ENCODE measurements around the gene TEX19. TPM values are rescaled to one million over a fixed set of nuclear protein-coding genes. Genes with fewer than 3 reads are reported as not detected.
"Not testable (repeated sequence)": the region's sequence is repeated elsewhere in the genome, so short reads cannot be mapped to it uniquely, and the experiment has no call there.

Gene TEX19
- total and polyA plus RNA-seq, 2 experiments from 2014 or later, result 0.51 TPM; not detected in 1

DNA sequence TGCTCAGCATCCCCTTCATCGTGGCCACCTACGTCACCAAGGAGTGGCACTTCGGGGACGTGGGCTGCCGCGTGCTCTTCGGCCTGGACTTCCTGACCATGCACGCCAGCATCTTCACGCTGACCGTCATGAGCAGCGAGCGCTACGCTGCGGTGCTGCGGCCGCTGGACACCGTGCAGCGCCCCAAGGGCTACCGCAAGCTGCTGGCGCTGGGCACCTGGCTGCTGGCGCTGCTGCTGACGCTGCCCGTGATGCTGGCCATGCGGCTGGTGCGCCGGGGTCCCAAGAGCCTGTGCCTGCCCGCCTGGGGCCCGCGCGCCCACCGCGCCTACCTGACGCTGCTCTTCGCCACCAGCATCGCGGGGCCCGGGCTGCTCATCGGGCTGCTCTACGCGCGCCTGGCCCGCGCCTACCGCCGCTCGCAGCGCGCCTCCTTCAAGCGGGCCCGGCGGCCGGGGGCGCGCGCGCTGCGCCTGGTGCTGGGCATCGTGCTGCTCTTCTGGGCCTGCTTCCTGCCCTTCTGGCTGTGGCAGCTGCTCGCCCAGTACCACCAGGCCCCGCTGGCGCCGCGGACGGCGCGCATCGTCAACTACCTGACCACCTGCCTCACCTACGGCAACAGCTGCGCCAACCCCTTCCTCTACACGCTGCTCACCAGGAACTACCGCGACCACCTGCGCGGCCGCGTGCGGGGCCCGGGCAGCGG is 15.7 kb downstream of the TEX19 start:
- H3K4me3 ChIP-seq, result no peak overlapping the region
- no peaks in the 10 kb centered on the region for H3K36me3 ChIP-seq
- peaks cover 11% of the 10 kb centered on the region for H3K4me1 ChIP-seq (ENCODE audit: low read depth)
- H3K9me3 ChIP-seq (ENCODE audit: low read depth), result no peaks in the 10 kb centered on the region
- no peak overlapping the region for H3K27ac ChIP-seq
- peaks cover 27% of the 10 kb centered on the region for H3K27me3 ChIP-seq
- no peak for DNase-seq (ENCODE audit: low read depth in 1 of 2, low spot score in 1 of 2)
- TF ChIP-seq, protein P1, sequence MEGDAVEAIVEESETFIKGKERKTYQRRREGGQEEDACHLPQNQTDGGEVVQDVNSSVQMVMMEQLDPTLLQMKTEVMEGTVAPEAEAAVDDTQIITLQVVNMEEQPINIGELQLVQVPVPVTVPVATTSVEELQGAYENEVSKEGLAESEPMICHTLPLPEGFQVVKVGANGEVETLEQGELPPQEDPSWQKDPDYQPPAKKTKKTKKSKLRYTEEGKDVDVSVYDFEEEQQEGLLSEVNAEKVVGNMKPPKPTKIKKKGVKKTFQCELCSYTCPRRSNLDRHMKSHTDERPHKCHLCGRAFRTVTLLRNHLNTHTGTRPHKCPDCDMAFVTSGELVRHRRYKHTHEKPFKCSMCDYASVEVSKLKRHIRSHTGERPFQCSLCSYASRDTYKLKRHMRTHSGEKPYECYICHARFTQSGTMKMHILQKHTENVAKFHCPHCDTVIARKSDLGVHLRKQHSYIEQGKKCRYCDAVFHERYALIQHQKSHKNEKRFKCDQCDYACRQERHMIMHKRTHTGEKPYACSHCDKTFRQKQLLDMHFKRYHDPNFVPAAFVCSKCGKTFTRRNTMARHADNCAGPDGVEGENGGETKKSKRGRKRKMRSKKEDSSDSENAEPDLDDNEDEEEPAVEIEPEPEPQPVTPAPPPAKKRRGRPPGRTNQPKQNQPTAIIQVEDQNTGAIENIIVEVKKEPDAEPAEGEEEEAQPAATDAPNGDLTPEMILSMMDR (IDR thresholded peaks at IDR 0.05; ENCODE audit: low read depth, low read length), result no peak

DNA sequence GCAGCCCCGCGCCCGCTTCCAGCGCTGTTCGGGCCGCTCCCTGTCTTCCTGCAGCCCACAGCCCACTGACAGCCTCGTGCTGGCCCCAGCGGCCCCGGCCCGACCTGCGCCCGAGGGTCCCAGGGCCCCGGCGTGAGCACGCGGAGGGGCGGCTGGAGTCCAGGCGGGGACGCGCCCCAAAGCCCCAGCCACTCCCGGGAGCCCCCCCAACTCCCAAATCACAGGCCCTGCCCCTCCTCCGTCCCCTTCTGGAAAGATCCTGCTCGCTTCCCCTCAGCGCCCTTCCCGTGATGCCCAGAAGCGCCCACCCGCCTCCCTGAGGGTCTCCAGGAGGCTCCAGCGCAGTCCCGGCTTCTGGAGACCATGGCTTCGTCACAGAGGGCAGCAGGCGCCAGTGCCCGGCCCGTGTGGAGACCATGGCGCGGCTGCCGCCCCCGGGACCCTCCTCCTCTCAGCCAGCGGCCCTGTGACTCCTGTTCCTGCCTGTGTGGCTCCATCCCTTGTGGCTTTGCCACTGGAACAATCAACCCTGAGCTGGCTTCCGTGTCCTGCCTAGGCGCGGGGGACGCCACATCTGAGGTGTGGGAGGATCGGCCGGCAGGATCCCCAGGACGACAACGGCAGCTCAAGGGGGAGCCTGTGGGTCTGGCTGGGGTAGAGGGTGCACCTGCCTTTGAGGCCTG is 16.5 kb downstream of the TEX19 start:
- DNase-seq (ENCODE audit: low read depth in 1 of 2, low spot score in 1 of 2), result no peak
- H3K27ac ChIP-seq, result no peak overlapping the region
- peaks cover 30% of the 10 kb centered on the region for H3K27me3 ChIP-seq
- H3K4me1 ChIP-seq (ENCODE audit: low read depth), result peaks cover 11% of the 10 kb centered on the region
- TF ChIP-seq, protein P1 (IDR thresholded peaks at IDR 0.05; ENCODE audit: low read depth, low read length), result no peak
- H3K4me3 ChIP-seq, result no peak overlapping the region
- H3K36me3 ChIP-seq, result no peaks in the 10 kb centered on the region
- H3K9me3 ChIP-seq (ENCODE audit: low read depth), result no peaks in the 10 kb centered on the region

DNA sequence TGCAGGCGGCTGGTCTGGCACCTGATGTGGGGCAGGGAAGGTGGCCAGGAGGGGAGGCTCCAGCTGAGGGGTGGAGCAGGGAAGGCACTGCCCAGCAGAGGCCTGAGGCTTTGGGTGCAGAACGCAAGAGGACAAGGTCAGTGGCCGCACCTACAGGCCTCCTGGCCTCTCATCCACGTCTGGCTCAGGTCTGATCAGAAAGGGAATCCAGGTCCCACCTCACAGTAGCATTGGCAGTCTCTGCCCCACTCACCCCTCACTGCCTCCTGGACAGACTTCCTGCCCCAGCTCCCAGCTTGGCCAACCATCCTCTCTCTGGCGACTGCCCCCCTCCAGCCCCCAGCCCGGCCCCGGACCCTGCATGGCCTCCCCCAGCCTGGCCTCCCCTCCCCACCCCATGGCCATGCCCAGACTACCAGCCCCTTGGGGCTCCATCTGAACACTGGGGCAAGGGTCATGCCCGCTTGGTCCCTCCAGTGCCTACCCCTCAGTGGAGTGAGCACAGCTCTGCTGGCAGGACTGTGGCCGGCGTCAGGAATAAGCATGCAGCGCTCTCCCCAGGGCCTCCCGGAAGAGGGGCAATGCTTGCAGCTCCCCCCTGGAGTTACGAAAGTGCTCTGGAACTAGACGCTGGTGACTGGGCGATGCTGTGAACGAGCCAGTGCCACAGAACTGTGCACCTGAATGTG is 17.1 kb downstream of the TEX19 start:
- TF ChIP-seq, protein P1 (IDR thresholded peaks at IDR 0.05; ENCODE audit: low read depth, low read length), result no peak
- peaks cover 30% of the 10 kb centered on the region for H3K27me3 ChIP-seq

DNA sequence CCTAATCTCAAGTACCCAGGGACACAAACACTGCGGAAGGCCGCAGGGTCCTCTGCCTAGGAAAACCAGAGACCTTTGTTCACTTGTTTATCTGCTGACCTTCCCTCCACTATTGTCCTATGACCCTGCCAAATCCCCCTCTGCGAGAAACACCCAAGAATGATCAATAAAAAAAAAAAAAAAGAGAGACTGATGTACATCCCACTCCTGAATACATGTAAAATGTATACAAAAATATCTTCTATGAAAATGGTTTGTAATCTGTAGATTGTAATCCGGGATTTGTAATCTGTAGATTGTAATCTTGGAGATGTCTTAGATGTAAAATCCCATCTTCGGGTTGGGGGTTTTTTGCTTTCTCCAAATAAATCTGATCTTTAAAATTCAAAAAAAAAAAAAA is 18.2 kb downstream of the TEX19 start:
- not testable (repeated sequence) for H3K27ac ChIP-seq; H3K4me1 ChIP-seq (ENCODE audit: low read depth); H3K36me3 ChIP-seq; H3K4me3 ChIP-seq; DNase-seq (ENCODE audit: low read depth in 1 of 2, low spot score in 1 of 2); H3K9me3 ChIP-seq (ENCODE audit: low read depth)
- peaks cover 26% of the 10 kb centered on the region for H3K27me3 ChIP-seq

More for the DNA sequence above, 17.1 kb downstream of the TEX19 start:
- no peaks in the 10 kb centered on the region for H3K36me3 ChIP-seq
- no peak overlapping the region for H3K4me3 ChIP-seq
- no peak for DNase-seq (ENCODE audit: low read depth in 1 of 2, low spot score in 1 of 2)
- no peak overlapping the region for H3K27ac ChIP-seq
- H3K9me3 ChIP-seq (ENCODE audit: low read depth), result no peaks in the 10 kb centered on the region
- H3K4me1 ChIP-seq (ENCODE audit: low read depth), result peaks cover 11% of the 10 kb centered on the region

DNA sequence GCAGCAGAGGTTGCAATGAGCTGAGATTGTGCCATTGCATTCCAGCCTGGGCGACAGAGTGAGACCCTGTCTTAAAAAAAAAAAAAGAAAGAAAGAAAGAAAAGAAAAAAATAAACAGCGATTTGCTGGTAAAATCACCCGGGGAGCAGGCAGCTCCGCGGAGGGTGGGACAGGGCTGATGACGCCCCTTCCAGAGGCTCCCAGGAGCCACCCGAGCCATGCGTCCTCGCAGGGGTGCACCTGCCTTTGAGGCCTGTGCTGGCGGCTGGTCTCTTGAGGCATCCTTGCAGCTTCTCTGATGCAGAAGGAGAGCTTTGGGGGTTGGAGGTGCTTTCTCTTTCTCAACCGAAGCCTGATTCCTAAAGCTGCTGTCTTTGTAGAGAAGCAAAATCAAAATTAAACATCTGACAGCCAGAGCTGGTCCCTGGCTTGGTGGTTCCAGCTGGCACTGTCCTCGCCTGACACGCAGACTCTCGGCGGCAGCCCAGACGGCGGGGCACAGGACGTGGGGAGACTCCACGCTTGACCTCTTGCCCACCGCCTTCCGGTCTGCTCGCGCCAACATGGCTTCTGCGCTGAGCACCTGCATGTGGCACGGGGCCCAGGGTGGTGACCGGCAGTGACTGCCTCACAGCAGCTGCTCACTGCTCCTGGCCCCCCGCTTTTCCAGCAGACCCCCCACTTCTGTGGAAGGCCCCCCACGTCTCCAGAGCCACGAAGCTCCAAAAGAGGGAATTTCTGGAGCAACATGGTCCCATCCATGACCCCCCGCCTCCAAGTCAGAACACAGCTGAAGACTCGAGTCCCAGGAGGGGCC is 19.1 kb downstream of the TEX19 start:
- Histone ChIP-seq H3K9me3 (ENCODE audit: low read depth) (no peaks in the 10 kb centered on the region), H3K4me3 (no peak overlapping the region), H3K4me1 (ENCODE audit: low read depth) (no peaks in the 10 kb centered on the region), H3K36me3 (no peaks in the 10 kb centered on the region), H3K27ac (no peak overlapping the region), H3K27me3 (peaks cover 26% of the 10 kb centered on the region)
- DNase-seq (ENCODE audit: low read depth in 1 of 2, low spot score in 1 of 2), result no peak
- TF ChIP-seq, protein P1 (IDR thresholded peaks at IDR 0.05; ENCODE audit: low read depth, low read length), result no peak

Data from cardiac muscle cell (in vitro differentiated cells and primary cell).